ENCODE measurements around the gene ZNF845.

- TF ChIP-seq CTCF (conservative IDR thresholded peaks at IDR 0.05; ENCODE audit: low read depth, low read length): no peak
- no peak for TF ChIP-seq EZH2 (IDR thresholded peaks at IDR 0.05; ENCODE audit: borderline replicate concordance, low read depth, low read length, poor library complexity, severe bottlenecking)
These were observed 48.5 kb upstream of the ZNF845 start for GRCh38 chr19:53285087-53285486.

Data from A673 (cell line).